IPS-15b (cell line): ENCODE results near the gene GPHA2.

Experiments
- H3K27me3 ChIP-seq: one replicate; pipeline ENCODE4 v1.6.1; 2013; ENCODE audit warnings: low read length; ENCODE audit not compliant: control insufficient read depth, insufficient read depth
- H3K36me3 ChIP-seq: one replicate; pipeline ENCODE4 v1.6.1; 2013; ENCODE audit warnings: low read length; ENCODE audit not compliant: control insufficient read depth, insufficient read depth
- H3K4me1 ChIP-seq: one replicate; pipeline ENCODE4 v1.6.1; 2013; ENCODE audit warnings: mild to moderate bottlenecking, low read length; ENCODE audit not compliant: control insufficient read depth, insufficient read depth
- H3K4me3 ChIP-seq: one replicate; pipeline ENCODE4 v1.5.1; 2013; ENCODE audit warnings: low read depth, low read length
- H3K9ac ChIP-seq: one replicate; pipeline ENCODE4 v1.6.1; 2013; ENCODE audit warnings: low read depth, mild to moderate bottlenecking, low read length
- H3K9me3 ChIP-seq: one replicate; pipeline ENCODE4 v1.6.1; 2013; ENCODE audit warnings: mild to moderate bottlenecking, low read length; ENCODE audit not compliant: control insufficient read depth, insufficient read depth

The GPHA2 gene

DNA sequence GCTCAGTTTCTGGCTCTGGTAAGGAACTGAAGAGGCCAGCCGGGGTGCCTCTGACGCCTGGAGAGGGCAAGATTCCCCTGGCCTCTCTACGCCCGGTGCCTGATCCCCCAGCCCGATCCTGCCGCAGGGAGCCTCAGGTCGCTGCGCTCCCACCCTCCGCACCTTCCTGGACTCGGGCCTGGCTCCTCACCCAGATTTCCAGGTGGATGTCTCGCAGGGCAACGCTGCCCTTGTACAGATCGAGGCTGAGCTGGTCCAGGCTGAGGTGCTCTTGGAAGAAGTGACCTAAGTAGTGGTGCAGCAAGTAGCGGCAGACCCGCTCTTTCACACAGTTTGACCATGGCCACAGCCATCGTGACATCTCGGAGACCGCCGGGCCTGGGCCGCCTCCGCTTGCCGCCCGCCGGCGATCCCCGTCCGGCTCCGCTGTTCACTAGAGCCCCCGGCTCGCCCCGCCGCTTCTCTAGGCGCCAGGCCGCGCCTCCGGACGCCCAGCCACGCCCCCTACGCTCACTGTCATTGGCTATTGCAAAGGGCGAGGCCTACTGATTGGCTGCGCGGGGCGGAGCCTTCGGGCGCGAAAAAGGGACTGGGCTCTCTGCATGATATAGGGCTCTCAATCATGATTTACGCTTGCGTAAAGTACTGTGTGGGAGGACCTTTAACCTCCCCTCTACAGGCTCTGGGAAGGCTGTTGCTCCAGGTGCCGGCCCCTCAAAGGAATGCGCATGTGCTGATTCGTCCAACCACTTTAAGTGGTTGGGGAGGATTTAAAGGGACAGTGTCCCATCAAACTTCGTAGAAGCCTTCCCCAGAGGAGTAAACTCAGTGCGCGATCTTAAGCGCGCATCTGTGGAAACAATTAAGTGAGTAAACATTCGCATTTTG lies 18.7 kb downstream of the GPHA2 start, which contains the start of gene ATG2A:
Gene ATG2A, minus strand, starts transcription at position 435 of the 888 bp plus-strand sequence. Its CDS starts 74 bp downstream, at position 361.
- Histone ChIP-seq H3K27me3 (no peaks in the 10 kb centered on the region), H3K36me3 (peaks cover 19% of the 10 kb centered on the region), H3K4me3 (peak within 1 kb of the TSS; percentile 96), H3K4me1 (peaks cover 6% of the 10 kb centered on the region), H3K9me3 (no peaks in the 10 kb centered on the region), H3K9ac (peak within 1 kb of the TSS; percentile 74)

DNA sequence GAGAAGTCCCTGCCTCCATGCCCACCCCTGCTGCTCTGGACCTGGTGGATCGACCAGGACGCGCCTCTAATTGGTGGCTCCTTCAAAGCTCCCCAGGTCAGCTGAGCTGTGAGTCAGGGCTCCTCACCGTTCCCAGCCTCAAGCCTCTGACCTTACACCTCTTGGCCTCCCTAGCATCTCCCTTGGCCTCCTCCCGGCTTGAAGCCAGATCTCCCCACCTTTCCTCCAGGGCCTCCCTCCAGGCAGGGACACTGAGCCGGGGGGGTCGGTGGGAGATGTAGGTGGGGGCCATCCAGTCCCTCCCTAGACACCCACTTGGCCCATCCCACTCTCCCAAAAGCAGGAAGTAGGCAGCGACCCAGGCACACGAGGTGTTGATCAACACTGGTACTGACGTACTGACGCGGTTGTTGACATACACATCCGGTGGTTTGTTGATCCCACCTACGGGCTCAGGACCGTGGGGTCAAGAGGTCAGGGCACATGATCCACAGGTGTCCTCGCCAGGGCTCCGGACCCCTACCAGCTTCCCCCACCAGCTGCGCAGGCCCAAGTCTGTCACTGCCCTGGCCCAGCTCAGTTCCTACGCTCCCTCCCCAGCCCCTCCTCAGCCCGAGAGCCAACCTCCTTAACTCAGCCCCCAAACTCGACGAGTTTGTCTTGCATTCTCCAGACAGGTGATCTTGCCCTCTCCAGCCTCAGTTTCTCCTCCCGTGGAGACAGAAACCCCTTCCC lies 19.5 kb downstream of the GPHA2 start:
- Histone ChIP-seq H3K4me3 (peak overlapping the region; percentile 96), H3K27me3 (no peaks in the 10 kb centered on the region), H3K36me3 (peaks cover 25% of the 10 kb centered on the region), H3K9me3 (no peaks in the 10 kb centered on the region), H3K9ac (peak overlapping the region; percentile 74), H3K4me1 (peaks cover 6% of the 10 kb centered on the region)

DNA sequence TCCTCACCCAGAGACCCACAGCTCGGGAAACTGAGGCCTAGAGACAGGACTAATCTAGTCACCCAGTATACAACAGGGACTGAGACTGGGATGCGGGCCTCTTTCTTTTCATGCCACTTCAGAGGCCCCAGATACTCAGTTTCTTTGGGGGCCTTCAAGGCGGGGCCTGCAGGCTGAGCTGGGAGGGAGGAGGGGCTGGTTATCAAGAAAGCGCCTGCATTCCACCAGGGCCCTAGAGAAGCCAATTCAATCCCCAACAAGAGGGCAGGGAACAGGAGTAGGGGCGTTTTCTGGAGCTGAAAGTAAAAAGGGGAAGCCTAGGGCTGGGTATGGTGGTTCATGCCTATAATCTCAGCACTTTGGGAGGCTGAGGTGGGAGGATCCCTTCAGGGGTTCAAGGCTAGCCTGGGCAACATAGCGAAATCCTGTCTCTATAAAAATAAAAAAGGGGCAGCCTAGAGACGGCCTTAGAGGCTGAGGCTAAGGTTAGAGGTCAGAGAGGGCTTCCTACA lies 20.3 kb downstream of the GPHA2 start:
- Histone ChIP-seq H3K9ac (no peak overlapping the region), H3K4me3 (peak overlapping the region; percentile 96), H3K36me3 (peaks cover 32% of the 10 kb centered on the region), H3K9me3 (no peaks in the 10 kb centered on the region), H3K27me3 (no peaks in the 10 kb centered on the region), H3K4me1 (peaks cover 6% of the 10 kb centered on the region)

DNA sequence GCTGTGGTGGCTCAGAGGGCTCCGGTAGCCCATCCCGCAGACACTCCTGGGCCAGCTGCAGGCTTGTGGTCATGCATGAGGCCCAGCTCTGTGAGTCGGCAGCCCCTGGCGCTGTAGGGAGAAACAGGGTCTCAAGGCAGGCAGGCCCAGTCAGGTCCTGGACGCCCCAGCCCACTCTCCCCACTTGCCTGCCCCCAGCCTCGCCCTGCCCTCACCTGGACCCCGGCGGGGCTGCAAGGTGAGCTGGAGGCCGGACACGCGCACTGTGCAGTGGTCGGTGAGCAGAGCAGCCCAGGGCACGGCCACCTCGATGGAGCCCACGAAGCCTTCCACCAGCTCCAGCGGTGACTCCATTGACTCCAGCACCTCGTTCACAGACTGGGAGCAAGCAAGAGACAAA lies 21.6 kb downstream of the GPHA2 start:
- peaks cover 45% of the 10 kb centered on the region for H3K36me3 ChIP-seq
- H3K4me3 ChIP-seq: no peak overlapping the region
- peaks cover 6% of the 10 kb centered on the region for H3K4me1 ChIP-seq
- no peaks in the 10 kb centered on the region for H3K27me3 ChIP-seq
- H3K9me3 ChIP-seq: no peaks in the 10 kb centered on the region
- no peak overlapping the region for H3K9ac ChIP-seq

DNA sequence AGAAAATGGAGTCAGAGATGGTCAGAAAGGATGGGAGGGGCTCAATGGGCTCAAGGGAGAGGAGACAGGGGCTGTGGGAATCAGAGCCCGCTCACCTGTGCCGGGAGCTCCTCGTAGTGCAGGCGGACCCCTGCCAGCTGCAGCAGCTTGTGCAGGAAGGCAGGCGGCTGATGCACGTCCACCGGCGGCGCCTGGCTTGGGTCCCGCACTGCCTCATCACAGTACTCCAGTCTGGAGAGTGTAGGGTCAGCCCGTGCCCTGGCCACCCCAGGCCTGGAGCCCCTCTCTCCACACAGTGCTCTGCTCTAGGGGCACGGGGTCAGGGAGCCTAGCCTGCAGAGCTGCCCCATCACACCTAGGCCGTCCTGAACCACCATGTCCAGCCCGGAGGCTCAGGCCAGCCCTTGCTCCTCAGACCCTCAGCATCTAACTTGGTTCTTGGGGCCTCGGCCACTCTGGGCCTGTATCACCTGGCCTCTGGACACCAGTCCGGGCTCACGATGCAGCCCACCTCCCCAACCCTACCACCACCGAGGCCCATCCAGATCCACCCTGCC lies 22.4 kb downstream of the GPHA2 start:
- H3K36me3 ChIP-seq: peaks cover 48% of the 10 kb centered on the region
- peaks cover 6% of the 10 kb centered on the region for H3K4me1 ChIP-seq
- H3K9ac ChIP-seq: no peak overlapping the region
- H3K27me3 ChIP-seq: no peaks in the 10 kb centered on the region
- H3K4me3 ChIP-seq: no peak overlapping the region
- no peaks in the 10 kb centered on the region for H3K9me3 ChIP-seq

DNA sequence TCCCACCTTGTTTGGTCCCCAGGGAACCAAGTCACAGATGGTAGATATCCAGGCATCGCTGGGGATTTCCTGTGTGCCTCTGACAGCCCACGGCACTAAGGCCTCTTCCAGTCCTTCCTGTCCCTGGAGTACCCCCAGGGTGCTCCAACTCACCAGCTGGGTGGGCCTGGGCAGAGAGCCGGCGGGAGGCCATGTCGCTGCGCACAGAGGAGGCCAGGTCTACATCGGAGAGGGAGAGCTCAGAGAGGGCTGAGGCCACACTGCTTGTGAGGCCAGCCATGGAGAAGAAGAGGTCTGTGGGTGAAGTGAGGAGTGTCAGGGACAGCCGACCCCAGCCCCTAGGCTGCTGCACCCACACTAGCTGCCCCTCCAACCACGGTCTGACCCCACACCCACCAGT lies 24.0 kb downstream of the GPHA2 start:
- H3K9me3 ChIP-seq: no peaks in the 10 kb centered on the region
- H3K27me3 ChIP-seq: no peaks in the 10 kb centered on the region
- H3K9ac ChIP-seq: no peak overlapping the region
- H3K4me3 ChIP-seq: no peak overlapping the region
- H3K4me1 ChIP-seq: no peaks in the 10 kb centered on the region
- peaks cover 59% of the 10 kb centered on the region for H3K36me3 ChIP-seq

DNA sequence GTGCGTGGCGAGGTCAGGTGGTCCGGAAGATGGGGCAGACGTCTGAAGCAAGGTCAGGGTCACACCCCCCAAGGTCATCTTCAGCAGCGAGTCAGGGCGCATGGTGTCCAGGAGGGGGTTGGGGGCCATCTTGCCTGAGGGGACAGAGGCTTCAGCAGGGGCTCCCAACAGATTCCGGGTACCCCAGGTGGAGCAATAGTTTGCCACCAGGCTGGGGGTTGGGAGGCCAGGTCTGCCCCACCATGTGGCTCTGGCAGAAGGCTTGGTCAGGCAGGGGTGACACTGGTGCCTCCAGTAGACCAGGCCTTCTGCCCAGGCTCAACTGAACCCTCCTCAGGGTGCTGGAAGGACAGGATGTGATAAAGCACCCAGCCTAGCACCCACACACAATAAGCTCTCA lies 24.6 kb downstream of the GPHA2 start:
- Histone ChIP-seq H3K36me3 (peaks cover 62% of the 10 kb centered on the region), H3K9me3 (no peaks in the 10 kb centered on the region), H3K27me3 (no peaks in the 10 kb centered on the region), H3K4me1 (no peaks in the 10 kb centered on the region), H3K9ac (no peak overlapping the region), H3K4me3 (no peak overlapping the region)

DNA sequence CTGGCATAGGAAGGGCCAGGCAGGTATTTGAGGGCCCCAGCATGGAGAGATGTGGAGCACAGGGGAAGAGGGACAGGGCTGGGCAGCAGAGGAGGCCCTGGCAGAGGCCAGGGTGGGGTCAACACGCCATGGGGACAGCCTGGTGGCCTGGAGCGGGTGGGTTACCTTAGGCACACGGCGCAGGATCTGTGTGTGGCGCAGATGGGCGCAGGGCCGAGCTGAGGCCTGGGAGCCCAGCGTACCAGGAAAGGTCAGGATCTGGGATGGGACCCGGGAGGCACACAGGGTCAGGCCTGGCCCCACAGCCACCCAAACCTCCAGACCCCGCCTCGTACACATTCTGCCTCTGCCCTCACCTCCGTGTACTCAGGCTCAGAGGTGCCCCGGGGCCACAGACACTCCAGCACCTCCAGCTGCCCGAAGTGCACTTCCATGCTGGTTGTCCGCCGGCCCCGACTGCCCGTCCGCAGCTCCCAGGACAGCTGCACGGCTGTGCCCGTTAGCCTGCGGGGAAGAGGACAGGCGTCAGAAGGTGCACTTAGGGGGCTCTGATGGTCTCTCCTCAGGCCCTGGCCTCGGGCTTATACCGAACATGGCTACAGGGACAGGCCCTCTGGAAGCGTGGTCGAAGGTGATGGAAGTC lies 25.1 kb downstream of the GPHA2 start:
- Histone ChIP-seq H3K36me3 (peaks cover 68% of the 10 kb centered on the region), H3K27me3 (no peaks in the 10 kb centered on the region)

DNA sequence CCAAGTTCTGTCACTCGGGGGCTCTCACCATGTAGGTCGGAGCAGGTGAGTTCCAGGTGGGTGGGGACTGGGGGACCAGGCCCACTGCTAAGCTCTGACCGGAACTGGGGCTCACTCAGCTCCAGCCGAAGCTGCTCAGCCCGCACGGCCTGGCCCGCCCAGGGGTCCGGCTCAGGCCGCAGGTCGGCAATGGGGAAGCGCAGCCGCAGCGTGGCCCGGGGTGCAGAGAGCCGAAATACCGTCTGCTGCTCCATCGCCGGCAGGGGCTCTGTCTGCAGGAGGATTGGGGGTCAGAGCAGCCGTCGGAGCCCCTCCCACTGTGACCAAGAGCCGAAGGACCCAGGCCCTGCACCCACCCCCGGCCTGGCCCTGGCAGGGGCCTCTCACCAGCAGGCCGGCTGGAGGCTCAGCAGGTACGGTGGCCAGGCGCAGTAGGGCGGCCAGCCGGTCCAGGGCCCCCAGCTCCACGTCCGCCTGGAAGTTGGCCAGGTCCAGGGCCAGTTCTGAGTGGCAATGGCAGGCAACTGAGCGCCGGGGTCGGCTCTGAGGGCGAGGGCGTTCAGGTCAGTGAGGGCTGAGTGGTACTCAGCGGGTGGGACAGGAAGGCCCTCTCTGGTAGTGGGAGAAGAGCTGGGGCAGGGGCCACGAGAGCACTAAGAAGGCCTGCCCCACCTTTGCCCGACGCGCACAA lies 25.9 kb downstream of the GPHA2 start:
- Histone ChIP-seq H3K9ac (no peak overlapping the region), H3K27me3 (no peaks in the 10 kb centered on the region), H3K9me3 (no peaks in the 10 kb centered on the region), H3K4me3 (no peak overlapping the region), H3K36me3 (peaks cover 72% of the 10 kb centered on the region), H3K4me1 (no peaks in the 10 kb centered on the region)

More for the DNA sequence above, 25.1 kb downstream of the GPHA2 start:
- H3K9ac ChIP-seq: no peak overlapping the region
- H3K9me3 ChIP-seq: no peaks in the 10 kb centered on the region
- H3K4me1 ChIP-seq: no peaks in the 10 kb centered on the region
- H3K4me3 ChIP-seq: no peak overlapping the region

DNA sequence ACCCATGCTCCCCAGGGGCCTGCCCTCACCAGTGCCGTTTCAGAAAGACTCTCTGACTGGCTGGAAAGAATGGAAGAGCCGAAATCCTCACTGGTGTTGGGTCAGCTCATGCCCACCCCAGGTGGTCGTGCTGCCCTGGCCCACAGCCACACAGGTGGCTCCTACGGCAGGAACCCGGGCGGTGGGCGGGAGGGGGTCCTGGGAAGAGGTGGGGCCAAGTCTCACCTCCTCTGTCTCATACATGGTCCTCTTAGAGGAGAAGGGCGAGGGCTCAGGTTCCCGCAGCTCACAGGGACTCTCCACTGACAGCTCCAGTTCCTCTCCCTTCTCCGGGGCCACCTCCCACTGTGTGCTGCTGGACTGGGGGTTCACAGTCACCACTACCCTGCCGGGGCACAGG lies 26.9 kb downstream of the GPHA2 start:
- Histone ChIP-seq H3K27me3 (no peaks in the 10 kb centered on the region), H3K36me3 (peaks cover 67% of the 10 kb centered on the region), H3K9me3 (no peaks in the 10 kb centered on the region), H3K9ac (no peak overlapping the region), H3K4me3 (no peak overlapping the region), H3K4me1 (no peaks in the 10 kb centered on the region)

DNA sequence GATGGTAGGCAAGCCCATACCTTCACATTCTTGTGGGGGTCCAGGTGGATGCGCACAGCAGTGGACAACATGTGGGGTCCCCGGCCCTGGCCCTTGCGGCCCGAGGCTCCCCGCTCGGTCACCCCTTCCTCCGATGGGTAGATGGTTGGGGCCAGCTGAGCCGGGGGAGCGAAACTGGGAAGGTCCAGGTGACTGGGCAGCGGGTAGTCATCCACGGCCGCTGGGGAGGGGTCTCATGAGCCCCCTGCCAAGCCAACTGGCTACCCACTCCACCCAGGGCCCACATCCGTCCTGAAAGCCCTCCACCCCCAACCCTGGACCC lies 29.4 kb downstream of the GPHA2 start:
- Histone ChIP-seq H3K36me3 (peaks cover 60% of the 10 kb centered on the region), H3K4me3 (no peak overlapping the region), H3K4me1 (no peaks in the 10 kb centered on the region), H3K9ac (no peak overlapping the region), H3K27me3 (no peaks in the 10 kb centered on the region), H3K9me3 (no peaks in the 10 kb centered on the region)
